OCI-LY7 (cell line): ENCODE data around the gene TMEM59L.

Experiments
- CTCF ChIP-seq: fragments of 200-600 bp; sonication (generic); conservative IDR thresholded peaks from 2 replicates; pipeline ENCODE4 v1.5.1; 2014; ENCODE audit warnings: mild to moderate bottlenecking, antibody characterized with exemption, low read length, moderate library complexity, mixed read lengths
- EZH2phosphoT487 ChIP-seq: fragments of 200-600 bp; sonication (generic); IDR thresholded peaks from 2 replicates; pipeline ENCODE4 v1.6.1; 2018; ENCODE audit warnings: low read depth, borderline replicate concordance, mild to moderate bottlenecking, mixed run types, antibody characterized with exemption, low read length, moderate library complexity, mixed read lengths

- no peak for TF ChIP-seq CTCF
- no peak for TF ChIP-seq EZH2phosphoT487
Observed at GRCh38 chr19:18634612-18635297, 22.1 kb downstream of the TMEM59L start.
